HG03457 (cell line): Measurements from ENCODE around the gene ROR2.

ENCODE experiments used
- ATAC-seq: cut with Tn5 transposase; IDR thresholded peaks from one replicate; pipeline ENCODE4 v1.9.1; 2021; ENCODE audit warnings: moderate number of reproducible peaks; ENCODE audit not compliant: unreplicated experiment

Gene ROR2

DNA sequence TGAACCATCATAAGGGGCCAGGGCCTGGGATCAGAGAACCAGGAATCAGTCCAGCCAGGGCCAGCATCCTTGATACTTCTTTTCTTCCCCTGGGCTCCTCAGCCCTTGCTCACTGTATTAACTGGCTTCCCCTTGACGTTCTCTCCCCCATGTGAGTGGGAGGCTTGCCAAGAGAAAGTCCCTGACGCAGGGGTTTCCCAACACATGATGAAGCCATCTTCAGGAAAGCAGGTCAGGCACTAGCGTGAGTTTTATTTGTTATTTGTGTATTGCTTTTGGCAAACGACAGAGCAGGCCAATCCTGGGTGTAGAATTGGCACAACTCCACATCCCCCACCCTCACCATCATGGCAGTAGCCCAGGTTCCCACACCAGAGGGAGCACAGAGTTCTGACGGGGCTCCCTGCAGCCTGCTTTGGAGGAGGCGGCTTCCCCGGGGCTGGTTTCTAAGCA lies 360.9 kb downstream of the ROR2 start:
- ATAC-seq, result no peak

DNA sequence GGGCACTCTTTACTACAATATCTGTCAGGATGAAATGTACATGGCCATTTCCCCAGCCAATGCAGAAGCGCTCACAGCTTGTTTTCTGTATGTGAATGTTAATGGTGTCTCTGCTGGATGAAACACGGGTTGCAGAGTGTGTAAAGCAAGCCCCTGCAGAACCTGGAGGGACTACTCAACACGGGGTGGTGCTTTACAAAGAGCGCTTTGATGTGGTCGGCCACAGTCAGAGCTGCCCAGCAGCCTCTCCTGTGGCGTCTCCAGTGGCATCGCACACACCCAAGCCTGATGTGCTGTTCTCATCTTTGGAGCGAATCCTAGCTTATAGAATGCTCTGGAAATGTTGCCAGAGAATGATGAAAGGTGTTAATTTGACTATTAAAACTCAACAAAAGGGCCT lies 363.7 kb downstream of the ROR2 start:
- ATAC-seq, result no peak

DNA sequence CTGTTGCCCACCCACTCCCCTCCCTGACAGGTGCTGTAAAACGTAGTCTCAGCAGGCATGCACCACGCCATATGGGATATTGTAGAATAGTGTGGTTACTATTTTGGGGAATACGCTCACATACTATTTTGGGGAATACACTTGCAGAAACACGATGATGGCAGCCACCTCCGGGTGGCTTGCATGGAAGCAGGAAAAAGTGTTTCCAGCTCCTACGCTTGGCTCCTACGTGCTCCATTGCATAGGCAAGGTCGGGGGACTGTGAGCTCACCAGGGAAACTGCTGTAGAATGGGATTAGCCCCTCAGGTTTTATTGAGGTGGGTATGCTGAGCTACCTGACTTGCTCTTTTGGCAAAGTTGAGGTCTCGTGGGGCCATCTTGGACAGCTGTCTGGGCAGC lies 366.1 kb downstream of the ROR2 start:
- no peak for ATAC-seq

DNA sequence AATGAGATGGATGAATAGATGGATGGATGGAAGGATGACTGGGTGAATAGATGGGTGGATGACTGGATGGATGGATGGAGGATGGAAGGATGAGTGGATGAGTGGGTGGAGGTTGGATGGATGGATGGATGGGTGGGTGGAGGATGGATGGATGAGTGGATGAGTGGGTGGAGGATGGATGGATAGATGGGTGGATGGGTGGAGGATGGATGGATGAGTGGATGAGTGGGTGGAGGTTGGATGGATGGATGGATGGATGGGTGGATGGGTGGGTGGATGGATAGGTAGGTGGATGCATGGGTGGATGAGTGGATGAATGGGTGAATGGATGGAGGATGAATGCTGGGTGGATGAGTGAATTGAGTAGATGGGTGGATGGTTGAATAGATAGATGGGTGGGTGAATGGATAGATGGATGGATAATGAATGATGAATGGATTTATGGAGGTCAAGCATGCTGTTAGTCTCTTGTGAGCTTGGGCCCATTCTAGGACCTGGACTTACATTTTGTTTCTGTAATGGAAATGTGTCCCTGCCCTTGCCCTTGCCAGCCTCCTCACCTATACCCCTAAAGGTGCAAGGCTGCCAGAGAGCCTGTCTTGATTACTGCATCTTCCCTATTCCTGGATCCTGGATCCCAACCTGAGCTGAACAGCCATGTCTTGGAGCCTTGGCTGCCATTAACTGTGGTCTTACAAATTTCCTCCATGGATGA lies 366.7 kb downstream of the ROR2 start:
- ATAC-seq, result no peak

DNA sequence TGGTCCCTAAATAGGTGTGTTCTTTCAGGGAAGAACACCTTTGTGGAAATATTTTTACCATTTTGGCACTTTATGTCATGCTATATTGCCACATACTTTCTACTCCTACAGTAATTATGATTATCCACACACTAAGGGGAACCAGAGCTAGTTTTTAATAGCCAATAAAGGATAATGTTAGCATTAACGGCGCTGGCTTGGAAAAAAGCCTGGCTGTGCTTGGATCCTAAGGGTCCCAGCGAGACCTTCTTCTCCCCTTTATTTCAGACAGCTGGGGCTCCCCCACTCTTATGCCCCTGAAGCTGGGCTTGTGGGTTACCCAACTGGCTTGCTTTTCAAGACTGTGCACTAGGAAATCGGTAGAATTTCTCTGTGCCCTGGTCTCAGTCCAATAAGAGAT lies 367.8 kb downstream of the ROR2 start:
- ATAC-seq, result no peak

DNA sequence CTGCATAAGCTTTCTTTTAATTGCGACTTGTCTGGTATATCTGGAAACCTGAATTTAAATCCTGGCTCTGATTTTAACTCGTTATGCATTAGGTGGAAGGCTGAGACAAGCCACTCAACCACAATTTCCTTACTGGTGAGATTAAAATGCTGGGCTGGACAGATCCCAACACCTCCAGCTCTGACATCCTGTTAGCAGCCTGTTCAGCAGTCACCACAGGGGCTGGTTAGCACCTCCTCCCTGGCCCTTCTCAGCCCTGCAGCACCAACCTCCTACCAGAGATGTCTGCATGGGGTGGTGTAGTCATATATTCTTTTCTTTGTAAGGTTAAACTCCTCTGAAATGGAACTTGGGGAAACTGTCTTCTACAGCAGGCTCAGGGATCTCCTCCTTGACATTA lies 369.9 kb downstream of the ROR2 start:
- no peak for ATAC-seq

DNA sequence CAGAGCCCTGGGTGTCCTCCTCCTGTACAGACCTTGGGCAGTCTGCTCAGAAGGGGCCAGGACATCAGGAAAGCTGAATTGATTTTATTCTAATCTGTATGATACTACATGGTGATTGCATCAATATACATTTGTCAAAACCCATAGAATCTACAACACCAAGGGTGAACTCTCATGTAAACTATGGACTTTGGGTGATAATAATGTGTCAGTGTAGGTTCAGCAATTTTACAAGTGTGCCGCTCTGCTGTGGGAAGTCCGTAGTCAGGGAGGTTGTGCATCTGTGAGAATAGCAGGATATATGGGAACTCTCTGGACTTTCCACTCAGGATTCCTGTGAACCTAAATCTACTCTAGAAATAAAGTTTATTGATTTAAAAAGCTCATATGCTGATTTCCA lies 371.1 kb downstream of the ROR2 start:
- ATAC-seq, result no peak

DNA sequence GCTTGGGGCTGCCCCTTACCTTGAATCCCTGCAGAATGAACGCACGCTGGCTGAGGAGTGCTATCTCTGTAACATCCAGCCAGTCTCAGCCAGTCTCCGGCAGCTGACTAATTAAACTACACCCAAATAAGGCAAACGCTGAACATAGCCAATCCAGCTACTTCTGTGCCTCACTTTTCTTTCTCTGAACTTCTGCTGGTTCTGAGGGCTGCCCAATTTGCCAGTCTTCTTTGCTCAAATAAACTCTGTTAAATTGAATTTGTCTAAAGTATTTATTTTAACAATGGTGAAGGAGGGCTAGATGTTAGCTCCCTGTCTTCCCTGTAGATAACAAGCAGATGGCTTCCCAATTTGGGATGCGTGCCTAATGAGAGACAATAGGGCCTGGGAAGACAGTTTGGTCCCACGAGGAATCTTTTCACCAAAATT lies 372.4 kb downstream of the ROR2 start:
- ATAC-seq, result no peak

DNA sequence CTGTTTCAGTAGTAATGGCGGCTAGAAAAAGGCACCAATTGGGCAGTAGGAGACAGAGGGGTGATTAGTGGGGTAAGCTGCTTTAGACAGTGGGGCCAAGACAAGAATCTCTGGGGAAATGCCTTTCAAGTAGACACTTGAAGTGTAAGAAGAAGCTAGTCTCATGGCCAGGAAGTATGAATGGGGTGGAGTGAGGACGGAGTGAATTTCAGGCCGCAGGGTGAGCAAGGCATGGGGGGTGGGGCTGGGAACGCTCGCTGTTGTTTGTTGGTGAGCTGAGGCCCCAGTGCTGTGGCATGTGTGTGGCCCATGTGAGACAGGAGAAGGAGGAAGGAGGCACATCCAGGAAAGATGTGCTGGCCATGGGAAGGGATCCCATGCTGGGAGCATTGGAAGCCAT lies 377.2 kb downstream of the ROR2 start:
- ATAC-seq, result no peak

DNA sequence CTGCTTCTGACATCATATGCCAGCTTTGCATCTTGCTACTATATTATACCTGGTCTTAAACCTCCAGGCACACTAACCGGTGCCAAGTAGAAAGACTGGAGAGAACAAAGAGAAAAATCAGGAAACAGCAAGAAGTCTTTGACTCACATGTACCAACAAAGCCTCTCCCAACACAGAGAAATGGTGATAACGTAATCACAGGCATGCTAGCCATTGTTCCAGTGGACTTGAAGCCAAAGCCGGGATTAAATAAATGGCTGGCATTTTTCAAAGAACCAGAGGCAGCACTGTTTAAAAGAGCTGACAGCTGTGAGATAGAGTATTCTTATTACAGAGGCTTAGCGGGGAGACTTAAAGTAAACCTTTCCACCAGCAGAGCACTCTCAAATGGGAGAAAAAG lies 378.0 kb downstream of the ROR2 start:
- ATAC-seq, result no peak

DNA sequence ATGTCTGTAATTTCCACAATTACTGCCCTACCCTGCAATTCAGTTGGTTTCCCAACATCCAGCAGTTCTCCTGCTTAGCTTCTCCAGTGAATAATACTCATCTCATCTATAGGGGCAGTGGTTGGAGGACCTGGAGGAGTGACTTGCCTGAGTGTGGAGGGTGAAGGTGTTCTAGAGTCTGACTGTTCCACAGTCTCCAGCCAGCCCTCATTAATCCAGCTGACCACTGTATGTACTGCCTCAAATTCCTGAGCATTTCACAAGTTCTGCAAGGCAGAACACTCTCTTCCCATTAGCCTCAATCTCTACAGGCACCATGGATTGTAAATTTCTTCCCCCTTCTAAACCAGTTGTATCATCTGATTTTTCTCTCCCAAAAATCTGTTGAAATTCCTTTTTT lies 379.0 kb downstream of the ROR2 start:
- no peak for ATAC-seq

DNA sequence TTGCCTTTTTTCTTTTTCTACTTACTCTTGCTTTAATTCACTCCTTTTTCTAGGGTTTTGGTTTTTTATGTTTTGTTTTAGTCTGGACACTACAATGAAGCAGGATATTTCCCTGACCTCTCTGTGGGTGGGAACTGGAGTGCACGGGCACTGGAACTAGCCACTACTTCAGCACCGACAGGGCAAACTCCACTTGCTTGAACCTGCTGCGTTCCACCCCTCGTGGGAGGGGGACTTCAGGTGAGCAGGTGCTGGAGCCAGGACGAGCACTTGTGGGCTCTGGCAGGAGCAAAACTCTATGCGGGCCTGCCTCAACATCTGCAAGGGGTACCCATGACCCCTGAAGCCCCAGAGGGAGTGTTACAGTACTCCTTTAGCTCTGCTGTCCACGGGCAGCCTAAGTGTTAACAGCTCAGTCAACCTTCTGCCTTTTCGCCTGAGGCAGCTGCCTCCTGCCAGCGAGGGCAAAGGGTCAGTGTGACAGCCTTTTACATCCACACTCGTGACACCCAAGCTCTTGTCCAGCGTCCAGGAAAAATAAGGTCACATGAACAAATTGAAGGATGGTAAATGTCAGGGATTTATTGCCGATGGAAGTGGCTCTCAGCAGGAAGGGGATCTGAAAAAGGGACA lies 382.3 kb downstream of the ROR2 start:
- ATAC-seq, result no peak

DNA sequence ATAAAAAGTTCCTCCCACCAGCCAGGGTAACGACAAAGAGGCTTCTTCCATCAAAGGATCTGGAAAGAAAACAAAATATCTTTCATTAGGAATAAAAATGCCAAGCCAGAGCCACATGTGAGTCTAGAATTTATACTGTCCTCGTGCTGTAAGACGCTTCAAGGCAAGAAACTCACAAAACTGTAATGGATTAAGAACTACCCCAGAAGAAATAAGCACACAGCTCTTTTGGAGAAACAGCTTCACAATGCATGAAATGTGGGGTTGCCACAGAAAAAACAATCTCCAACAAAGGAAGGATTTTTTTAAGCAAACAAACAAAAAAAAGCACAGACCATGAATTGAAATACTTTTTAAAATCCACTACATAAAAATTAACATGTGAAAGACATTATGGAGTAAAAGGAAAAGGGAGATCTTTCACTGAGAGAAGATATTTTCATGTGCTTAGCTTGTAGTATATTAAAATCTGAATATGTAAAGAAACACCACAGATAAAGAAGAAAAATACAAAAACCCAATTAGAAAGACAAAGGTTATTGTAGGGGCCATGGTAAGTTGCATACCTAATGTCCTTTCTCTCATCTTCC lies 385.9 kb downstream of the ROR2 start:
- no peak for ATAC-seq

DNA sequence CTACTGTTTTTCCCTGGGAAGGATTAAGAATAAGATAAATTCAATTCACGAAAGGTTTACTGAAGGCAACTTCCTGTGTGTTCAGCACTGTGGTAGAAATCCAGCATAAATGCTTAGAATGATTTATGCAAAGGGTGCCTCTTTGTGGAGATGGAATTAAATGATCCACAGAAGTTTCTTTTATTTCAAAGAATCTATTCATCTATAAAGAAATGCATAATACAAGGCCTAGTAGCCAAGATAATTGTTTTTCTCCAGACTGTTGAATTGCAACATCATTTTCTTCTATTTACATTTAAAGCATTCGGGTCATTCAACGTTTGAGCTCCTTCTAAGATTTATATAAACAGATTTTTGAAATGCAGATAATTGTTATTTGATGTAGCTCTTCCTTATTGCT lies 387.6 kb downstream of the ROR2 start:
- ATAC-seq, result no peak

DNA sequence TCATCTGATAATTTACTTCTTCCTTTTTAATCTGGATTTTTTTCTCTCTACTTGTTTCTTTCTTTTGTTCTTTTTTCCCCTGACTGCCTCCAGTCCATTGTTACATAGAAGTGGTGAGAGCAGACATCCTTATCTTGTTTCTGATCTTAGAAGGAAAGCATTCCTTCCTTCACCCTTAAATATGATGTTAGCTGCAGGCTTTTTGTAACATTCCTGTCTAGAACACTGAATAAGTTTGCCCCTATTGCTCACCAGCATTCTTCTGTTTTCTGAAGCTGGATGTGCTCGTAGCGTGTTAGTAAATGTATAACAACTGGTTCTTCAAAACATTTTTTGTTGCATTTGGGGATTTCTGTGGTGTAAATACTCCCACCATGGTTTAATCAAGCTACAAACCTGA lies 389.7 kb downstream of the ROR2 start:
- no peak for ATAC-seq

DNA sequence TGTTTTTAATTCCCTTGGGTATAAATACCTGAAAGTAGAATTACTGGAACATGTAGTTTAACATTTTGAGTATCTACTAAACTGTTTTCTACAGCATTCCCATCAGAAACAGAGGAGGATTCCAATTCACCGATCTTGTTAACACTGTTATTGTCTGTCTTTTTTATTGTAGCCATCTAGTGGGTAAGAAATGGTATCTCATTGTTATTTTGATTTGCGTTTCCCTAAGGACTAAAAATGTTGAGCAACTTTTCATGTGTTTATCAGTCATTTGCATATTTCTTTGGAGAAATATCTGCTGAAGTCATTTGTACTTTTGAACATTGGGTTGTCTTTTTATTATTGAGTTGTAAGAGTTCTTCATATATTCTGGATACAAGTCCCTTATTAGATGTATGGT lies 391.1 kb downstream of the ROR2 start:
- no peak for ATAC-seq

DNA sequence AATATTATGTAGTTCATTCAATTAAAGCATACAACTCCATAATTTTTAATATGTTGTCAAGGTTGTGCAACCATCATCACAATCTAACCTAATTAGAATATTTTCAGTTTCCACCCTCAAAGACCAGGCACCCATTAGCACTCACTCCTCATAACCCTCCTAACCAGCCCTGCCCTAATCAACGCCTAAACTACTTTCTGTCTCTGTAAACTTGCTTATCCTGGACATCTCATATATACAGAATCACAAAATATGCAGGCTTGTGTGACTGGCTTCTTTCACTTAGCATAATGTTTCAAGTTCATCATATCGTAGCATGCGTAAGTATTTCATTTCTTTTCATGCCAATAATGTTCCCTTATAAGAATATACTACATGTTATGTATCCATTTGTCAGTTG lies 391.6 kb downstream of the ROR2 start:
- no peak for ATAC-seq

DNA sequence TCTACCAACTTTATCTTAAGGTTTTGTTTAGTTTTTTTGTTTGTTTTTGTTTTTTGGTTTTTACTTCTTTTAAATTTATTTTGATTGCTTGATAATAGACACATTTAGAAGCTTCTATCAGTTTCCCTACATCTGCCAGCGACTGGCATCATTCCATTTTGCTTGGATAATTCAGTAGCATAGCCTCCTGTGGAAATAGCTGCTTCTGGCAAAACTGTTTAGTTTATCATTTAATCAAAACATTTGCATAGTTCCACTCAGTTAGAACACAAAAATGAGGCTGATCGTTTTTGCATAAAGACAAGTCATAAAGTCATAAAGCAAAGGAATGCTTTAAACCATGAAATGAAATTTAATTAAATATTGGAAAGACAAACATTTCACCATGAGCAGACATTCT lies 392.7 kb downstream of the ROR2 start:
- no peak for ATAC-seq

DNA sequence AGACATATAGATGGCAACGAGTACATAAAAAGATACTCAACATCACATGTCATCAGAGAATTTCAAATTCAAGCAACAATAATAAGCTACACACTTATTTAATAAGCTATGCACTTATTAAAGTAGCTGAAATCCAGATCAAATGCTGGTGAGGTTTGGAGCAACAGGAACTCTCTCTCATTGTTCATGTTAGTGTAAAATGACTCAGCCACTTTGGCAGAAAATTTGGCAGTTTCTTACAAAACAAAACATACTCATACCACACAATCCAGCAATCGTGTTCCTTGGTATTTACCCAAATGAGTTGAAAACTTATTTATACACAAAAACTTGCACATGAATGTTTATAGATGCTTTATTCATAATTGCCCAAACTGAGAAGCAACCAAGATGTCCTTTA lies 394.9 kb downstream of the ROR2 start:
- ATAC-seq, result no peak

DNA sequence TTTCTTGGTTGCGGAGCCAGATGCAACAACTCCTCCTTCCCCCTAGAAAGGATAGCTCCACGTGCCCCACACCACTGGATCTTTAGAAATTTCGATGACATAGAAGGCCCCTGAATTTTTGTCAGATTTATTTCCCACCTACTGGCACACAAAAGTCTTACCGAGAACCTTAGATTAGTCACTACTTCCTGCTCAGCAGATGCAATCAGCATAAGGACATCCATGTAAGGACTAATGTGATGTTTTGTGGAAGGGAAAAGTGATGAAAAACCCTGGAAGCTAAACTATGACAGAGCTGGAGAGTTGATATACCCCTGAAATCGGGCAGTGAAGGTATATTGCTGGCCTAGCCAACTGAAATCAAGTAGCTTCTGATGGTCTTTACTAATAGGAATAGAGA lies 400.9 kb downstream of the ROR2 start:
- no peak for ATAC-seq

DNA sequence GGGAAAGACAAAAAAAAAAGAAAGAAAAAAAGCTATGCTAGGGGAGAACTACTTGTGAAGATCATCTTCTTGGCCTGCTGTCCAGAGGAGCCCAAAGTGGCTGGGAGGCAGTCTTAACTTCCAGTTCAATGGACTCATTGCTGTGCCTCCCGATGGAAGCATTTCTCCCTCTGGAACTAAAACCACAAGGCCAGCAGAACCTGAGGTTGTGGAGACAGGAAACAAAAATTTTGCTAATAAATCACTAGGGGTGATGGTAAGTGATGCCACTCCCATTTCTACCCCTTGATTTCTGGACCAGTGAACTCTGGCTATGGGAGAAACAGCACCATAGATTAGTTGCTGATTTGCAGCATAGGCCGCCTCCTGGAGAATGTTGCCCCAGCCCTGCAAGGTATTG lies 402.9 kb downstream of the ROR2 start:
- ATAC-seq, result no peak

DNA sequence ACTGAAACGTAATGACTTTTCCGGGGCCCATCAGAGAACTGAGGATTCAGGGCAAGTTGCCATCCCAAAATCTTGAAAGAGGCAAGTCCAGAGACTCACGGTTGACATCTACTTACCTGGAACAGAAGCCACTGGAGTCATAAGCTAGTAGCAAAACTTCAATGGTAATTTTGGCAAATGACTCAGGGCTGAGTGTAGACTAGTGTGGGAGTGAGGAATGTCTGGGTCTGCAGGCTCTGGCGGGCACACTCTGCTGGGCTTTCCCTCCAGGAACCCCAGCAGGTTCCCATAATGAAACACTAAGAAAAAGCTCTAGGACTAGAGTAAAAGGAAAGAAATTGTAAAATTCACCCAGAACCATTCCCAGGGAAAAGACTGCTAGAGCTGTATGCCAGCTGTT lies 403.5 kb downstream of the ROR2 start:
- ATAC-seq, result no peak

DNA sequence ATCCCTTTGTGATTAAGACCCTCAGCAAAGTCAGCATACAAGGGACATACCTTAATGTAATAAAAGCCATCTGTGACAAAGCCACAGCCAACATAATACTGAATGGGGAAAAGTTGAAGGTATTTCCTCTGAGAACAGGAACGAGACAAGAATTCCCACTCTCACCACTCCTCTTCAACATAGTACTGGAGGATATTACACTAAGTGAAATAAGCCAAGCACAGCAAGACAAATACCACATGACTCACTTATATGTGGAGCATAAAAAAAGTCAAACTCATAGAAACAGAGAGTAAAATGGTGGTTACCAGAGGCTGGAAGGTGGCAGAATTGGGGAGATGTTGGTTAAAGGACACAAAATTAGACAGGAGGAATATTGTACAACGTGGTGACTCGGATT lies 408.3 kb downstream of the ROR2 start:
- ATAC-seq, result no peak
